Measurements from ENCODE around the gene ACP1.
"Not testable (repeated sequence)": the region's sequence is repeated elsewhere in the genome, so short reads cannot be mapped to it uniquely, and the experiment has no call there.

Gene ACP1

GRCh38 chr2:314561-315336 is 50.0 kb downstream of the ACP1 start:
- no peak for DNase-seq

DNA sequence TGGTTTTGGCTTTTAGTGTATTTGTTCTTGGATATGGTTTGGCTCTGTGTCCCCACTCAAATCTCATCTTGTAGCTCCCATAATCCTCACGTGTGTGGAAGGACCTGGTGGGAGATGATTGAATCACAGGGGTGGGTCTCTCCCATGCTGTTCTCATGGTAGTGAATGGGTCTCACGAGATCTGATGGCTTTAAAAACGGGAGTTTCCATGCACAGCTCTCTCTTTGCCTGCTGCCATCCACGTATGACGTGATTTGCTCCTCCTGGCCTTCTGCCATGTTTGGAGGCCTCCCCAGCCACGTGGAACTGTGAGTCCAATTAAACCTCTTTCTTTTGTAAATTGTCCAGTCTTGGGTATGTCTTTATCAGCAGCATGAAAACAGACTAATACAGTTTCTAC is 51.2 kb downstream of the ACP1 start:
- not testable (repeated sequence) for DNase-seq

- no peak for DNase-seq
Measured at GRCh38 chr2:316381-316780, 51.6 kb downstream of the ACP1 start.

DNA sequence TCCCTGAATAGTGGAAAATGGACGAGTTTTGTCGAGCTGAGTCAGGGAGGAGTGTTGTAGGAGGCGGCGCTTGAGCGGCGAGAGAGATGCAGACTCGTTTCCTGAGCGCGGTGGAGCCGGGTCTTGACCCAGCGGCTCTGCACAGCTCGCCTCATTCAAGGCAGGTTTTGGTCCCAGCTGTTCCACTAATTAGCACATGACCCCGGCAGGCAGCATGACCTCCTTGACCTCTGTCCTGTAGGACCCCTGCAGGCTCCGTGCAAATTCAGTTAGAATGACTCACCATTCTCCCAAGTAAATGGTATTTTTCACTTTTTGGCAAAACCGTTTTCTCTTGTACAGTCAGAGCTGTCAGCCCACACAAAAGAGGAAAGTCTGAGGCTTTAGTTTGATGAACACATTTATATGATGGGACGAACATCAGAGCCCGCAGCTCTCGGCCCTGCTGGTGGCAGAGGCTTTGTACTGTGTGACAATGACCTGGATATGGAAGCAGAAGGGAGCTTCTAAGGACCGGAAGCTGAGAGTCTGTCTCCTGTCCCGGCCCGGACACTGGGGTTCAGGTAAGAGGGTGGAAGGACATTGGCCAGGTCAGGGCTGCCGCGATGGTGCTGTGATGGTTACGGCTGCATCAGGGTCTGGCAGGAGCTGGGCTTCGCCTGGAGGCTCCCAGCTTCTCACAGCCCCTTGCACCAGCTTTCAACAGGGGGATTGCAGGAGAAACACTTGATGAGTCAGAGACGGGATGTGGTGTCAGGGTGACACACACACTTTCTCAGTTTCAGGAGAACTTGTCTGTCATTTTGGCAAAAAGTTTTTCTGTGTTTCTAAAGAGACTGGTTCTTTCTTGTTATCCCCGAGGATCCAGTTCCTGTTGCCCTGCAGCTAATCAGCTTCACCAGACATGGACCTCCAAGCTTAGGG is 53.0 kb downstream of the ACP1 start:
- no peak for DNase-seq

DNA sequence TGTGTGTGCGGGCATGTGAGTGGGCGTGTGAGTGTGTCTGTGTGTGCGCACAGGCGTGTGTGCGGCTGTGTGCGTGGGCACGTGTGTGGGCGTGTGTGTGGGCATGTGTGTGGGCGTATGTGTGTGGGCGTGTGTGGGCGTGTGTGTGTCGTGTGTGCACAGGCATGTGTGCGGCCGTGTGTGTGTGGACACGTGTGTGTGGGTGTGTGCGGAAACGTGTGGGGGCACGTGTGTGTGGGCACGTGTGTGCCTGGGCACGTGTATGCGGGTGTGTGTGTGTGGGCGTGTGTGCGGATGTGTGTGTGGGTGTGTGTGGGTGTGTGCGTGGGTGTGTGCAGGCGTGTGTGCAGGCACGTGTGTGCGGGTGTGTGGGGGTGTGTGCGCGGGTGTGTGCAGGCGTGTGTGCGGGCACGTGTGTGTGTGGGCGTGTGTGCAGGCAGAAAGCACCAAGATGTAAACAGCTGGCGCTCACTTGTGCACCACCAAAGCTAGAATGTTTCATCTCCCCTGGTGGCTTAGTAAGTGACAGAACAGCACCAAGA is 54.4 kb downstream of the ACP1 start:
- no peak for DNase-seq

DNA sequence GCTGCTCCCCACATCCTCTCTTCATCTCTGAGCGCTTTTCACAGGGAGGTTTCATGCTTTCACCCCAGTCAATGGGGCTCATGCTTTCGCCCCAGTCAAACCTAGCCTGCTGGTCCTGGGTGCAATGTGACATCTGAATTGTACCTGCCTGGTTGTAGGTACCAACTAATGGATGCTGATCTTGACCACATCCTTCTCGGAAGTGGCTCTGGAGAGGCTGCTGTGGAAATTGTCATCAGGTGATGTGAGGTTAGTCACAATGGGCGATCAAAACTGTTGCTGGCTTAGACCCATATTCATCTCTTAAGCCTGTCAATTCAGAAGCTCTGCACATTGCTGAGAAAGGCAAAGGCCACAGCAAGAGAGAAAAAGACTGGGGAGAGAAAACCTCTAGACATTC is 55.8 kb downstream of the ACP1 start:
- DNase-seq, result no peak

GRCh38 chr2:322326-322725 is 57.6 kb downstream of the ACP1 start:
- DNase-seq, result no peak

DNA sequence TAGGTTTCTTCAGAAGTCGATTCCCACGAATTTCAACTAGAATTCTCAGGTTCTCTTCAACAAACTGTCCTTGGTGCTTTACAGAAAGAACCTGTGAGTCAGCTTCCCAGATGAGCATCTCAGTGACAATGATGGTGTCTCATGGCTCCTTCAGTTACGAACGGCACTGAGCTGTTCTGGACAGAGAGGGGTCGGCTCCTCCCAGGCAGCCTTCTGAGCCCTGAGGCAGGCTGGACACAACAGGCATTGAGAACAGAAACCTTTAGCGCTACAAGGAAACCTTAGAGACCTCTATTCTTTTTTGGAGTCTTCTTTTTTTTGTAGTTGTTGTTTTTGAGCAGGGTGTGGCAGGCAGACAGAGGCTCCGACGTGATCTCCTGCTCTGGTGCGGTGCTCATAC is 58.3 kb downstream of the ACP1 start:
- no peak for DNase-seq

All from cortex of kidney (tissue), 1 donor.